BJ (cell line): ENCODE data around the gene THBS3. TPM values are rescaled to one million over a fixed set of nuclear protein-coding genes. Genes with fewer than 3 reads are reported as not detected.
"Not testable (repeated sequence)": the region's sequence is repeated elsewhere in the genome, so short reads cannot be mapped to it uniquely, and the experiment has no call there.

Experiments
- CTCF ChIA-PET: fragments of 350-600 bp; formaldehyde crosslinking; extraction: SDS; loops from one replicate; lab custom pipeline; 2021; ENCODE audit warnings: antibody characterized with exemption, inconsistent platforms; lab: Yijun Ruan, JAX
- POLR2A ChIA-PET: fragments of 300-600 bp; sonication (Branson Sonifier 250); formaldehyde crosslinking; extraction: SDS; loops from one replicate; lab custom pipeline; 2021; ENCODE audit warnings: antibody characterized with exemption; lab: Charles Lee
- DNase-seq: peaks from one replicate; pipeline ENCODE4 v3.0.0-alpha.2; 2011; ENCODE audit warnings: low read depth
- H3K27me3 ChIP-seq: 2 replicates; pipeline ENCODE4 v1.6.0; 2011; ENCODE audit warnings: low read length; ENCODE audit not compliant: control insufficient read depth, insufficient read depth
- H3K36me3 ChIP-seq: 2 replicates; pipeline ENCODE4 v1.5.1; 2011; ENCODE audit warnings: low read length; ENCODE audit not compliant: control insufficient read depth, insufficient read depth
- H3K4me3 ChIP-seq: 2 replicates; pipeline ENCODE4 v1.5.1; 2011; ENCODE audit warnings: low read depth, mild to moderate bottlenecking, control low read depth, low read length
- polyA plus RNA-seq: library from polyadenylated mRNA; depleted of rRNA; stranded (reverse); fragments of >200 nt; gene quantifications from 2 replicates; pipeline ENCODE4 v1.2.3, GENCODE V29; 2011
- TF ChIP-seq, protein P1 (sequence below): IDR thresholded peaks from 2 replicates; pipeline ENCODE4 v1.5.1; 2011; ENCODE audit warnings: low read depth, mild to moderate bottlenecking, control low read depth, inconsistent platforms, low read length, moderate library complexity; ENCODE audit not compliant: insufficient read depth

Gene THBS3
- polyA plus RNA-seq, 1 experiment = 61.4 TPM

GRCh38 chr1:155242805-155243358, 35.2 kb upstream of the THBS3 start:
- DNase-seq = no peak
- POLR2A ChIA-PET = no interaction called here
- peaks cover 8% of the 10 kb centered on the region for H3K36me3 ChIP-seq
- CTCF ChIA-PET = interaction anchor here (0.7 to 3.1 kb wide), 3 partner anchors 8 to 350 kb away, joined by 3 to 40 read pairs (median 18); partner anchors contain the start of gene THBS3
- TF ChIP-seq, protein P1, sequence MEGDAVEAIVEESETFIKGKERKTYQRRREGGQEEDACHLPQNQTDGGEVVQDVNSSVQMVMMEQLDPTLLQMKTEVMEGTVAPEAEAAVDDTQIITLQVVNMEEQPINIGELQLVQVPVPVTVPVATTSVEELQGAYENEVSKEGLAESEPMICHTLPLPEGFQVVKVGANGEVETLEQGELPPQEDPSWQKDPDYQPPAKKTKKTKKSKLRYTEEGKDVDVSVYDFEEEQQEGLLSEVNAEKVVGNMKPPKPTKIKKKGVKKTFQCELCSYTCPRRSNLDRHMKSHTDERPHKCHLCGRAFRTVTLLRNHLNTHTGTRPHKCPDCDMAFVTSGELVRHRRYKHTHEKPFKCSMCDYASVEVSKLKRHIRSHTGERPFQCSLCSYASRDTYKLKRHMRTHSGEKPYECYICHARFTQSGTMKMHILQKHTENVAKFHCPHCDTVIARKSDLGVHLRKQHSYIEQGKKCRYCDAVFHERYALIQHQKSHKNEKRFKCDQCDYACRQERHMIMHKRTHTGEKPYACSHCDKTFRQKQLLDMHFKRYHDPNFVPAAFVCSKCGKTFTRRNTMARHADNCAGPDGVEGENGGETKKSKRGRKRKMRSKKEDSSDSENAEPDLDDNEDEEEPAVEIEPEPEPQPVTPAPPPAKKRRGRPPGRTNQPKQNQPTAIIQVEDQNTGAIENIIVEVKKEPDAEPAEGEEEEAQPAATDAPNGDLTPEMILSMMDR = no peak
- peak overlapping the region; percentile 53; the same call in 1 of the 2 replicates for H3K4me3 ChIP-seq
- H3K27me3 ChIP-seq = no peaks in the 10 kb centered on the region

DNA sequence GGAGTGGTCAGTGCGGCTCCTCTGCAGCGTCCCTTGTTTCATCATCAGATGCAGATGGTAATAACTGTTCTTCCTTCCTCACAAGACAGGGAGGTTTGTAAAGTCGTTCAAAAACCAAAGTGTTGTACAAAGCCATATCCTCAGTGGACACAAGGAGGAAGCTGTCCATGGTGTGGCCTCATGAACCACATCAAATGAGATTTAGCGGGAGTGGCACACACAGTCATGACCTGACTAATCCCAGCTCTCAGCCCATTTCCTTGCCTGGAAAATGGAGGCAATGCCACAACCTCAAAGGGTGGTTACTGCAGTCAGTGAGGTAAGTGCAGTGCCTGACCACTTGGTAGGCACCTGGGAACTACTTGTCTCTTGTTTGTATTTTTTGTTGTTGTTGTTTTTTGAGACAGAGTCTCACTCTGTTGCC, 34.2 kb upstream of the THBS3 start:
- H3K27me3 ChIP-seq = no peaks in the 10 kb centered on the region
- no peak for DNase-seq
- TF ChIP-seq, protein P1 = no peak
- ChIA-PET CTCF (interaction anchor here (1.2 to 3.1 kb wide), 5 partner anchors 9 to 82 kb away, joined by 4 to 40 read pairs (median 6); partner anchors contain the start of gene THBS3), POLR2A (no interaction called here)
- peaks cover 7% of the 10 kb centered on the region for H3K36me3 ChIP-seq
- H3K4me3 ChIP-seq = no peak overlapping the region

- ChIA-PET CTCF (interaction anchor here (1.2 to 3.1 kb wide), 5 partner anchors 10 to 83 kb away, joined by 3 to 40 read pairs (median 5); partner anchors contain the start of gene THBS3), POLR2A (no interaction called here)
- H3K36me3 ChIP-seq = peaks cover 9% of the 10 kb centered on the region
Observed at GRCh38 chr1:155241069-155241679, 33.5 kb upstream of the THBS3 start.

DNA sequence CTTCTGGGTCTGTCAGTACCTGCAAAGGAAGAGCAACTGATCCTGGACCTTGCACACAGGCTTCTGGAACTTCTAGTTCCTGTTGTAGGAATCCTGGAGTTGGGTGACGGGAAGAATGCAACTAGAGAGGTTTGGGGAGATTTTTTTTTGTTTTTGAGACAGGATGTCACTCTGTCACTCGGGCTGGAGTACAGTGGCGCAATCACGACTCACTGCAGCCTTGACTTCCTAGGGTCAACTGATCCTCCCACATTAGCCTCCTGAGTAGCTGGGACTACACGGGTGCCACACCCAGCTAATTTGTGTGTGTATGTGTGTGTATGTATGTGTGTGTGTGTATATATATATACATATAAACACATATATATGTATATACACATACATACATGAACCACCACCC, 28.8 kb upstream of the THBS3 start:
- POLR2A ChIA-PET = no interaction called here
- CTCF ChIA-PET = interaction anchor here (0.6 to 2.4 kb wide), 3 partner anchors 14 to 117 kb away, joined by 3 to 8 read pairs (median 5); no protein-coding TSS in a partner anchor
- Histone ChIP-seq H3K36me3 (peaks cover 10% of the 10 kb centered on the region), H3K27me3 (no peaks in the 10 kb centered on the region), H3K4me3 (no peak overlapping the region)
- no peak for DNase-seq
- TF ChIP-seq, protein P1 = no peak

More at GRCh38 chr1:155241069-155241679, 33.5 kb upstream of the THBS3 start:
- Histone ChIP-seq H3K27me3 (no peaks in the 10 kb centered on the region), H3K4me3 (peak overlapping the region; percentile 25)
- TF ChIP-seq, protein P1 = no peak
- peak; percentile 75 for DNase-seq

- ChIA-PET POLR2A (interaction anchor here (0.7 kb wide), 1 partner anchor 28 kb away, joined by 3 read pairs; the partner anchor contains the start of gene THBS3), CTCF (interaction anchor here (2.4 kb wide), 1 partner anchor 15 kb away, joined by 8 read pairs; no protein-coding TSS in a partner anchor)
- DNase-seq, H3K27me3 ChIP-seq, H3K36me3 ChIP-seq, H3K4me3 ChIP-seq: not testable (repeated sequence)
Observed at GRCh38 chr1:155235375-155235774, 27.7 kb upstream of the THBS3 start.

- H3K27me3 ChIP-seq, DNase-seq, H3K4me3 ChIP-seq, POLR2A ChIA-PET, H3K36me3 ChIP-seq, CTCF ChIA-PET: not testable (repeated sequence)
Observed at GRCh38 chr1:155233502-155233901, 25.8 kb upstream of the THBS3 start.

- DNase-seq, POLR2A ChIA-PET, H3K36me3 ChIP-seq, H3K4me3 ChIP-seq, H3K27me3 ChIP-seq: not testable (repeated sequence)
- CTCF ChIA-PET = interaction anchor here (1.0 to 1.1 kb wide), 2 partner anchors 25 to 60 kb away, joined by 3 to 6 read pairs; partner anchors contain the start of genes KRTCAP2 and THBS3
Observed at GRCh38 chr1:155232001-155232978, 24.6 kb upstream of the THBS3 start.

DNA sequence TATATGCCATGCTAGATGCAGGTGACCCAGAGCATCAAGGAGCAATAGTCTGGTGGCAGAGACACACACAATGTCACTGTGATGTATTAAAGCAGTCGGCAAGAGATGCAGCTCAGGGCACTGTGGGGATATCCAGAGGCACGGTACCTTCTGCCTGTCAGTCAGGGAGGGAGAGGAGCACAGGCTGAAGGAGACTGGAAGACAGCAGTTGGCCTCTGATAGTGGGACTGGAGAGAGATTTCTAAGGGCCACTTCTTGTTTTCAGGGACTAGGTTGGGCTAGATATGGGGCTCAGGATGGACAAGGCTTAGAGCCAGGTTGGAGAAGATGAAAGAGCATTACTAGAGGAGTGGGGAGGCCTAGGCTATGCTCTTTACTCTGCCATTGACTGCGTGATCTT, 23.6 kb upstream of the THBS3 start:
- DNase-seq, H3K4me3 ChIP-seq, CTCF ChIA-PET, H3K27me3 ChIP-seq, H3K36me3 ChIP-seq, POLR2A ChIA-PET: not testable (repeated sequence)
